DMS79 treated with DMSO at 0.1 percent for 48 hours (cell line): ENCODE measurements around the gene ZBTB47.

ENCODE experiments used
- DNase-seq: peaks from one replicate; lab custom pipeline; 2025; lab: John Stamatoyannopoulos, UW

ZBTB47 gene

GRCh38 chr3:42685363-42685881 lies 31.9 kb downstream of the ZBTB47 start, which contains the start of gene KLHL40:
KLHL40 (plus strand) TSS chr3:42685537; CDS start chr3:42685619, 82 bp downstream.
- DNase-seq, result no peak

- DNase-seq, result no peak
Measured at GRCh38 chr3:42685891-42686820, 32.7 kb downstream of the ZBTB47 start.

- DNase-seq, result no peak
Measured at GRCh38 chr3:42686832-42687650, 33.5 kb downstream of the ZBTB47 start.

- no peak for DNase-seq
Measured at GRCh38 chr3:42688016-42688415, 34.5 kb downstream of the ZBTB47 start.

- DNase-seq, result no peak
Measured at GRCh38 chr3:42688487-42689420, 35.3 kb downstream of the ZBTB47 start.

GRCh38 chr3:42689421-42690014 lies 36.0 kb downstream of the ZBTB47 start:
- DNase-seq, result no peak

- DNase-seq, result no peak
Measured at GRCh38 chr3:42690191-42690590, 36.7 kb downstream of the ZBTB47 start.

- DNase-seq, result no peak
Measured at GRCh38 chr3:42690766-42691680, 37.5 kb downstream of the ZBTB47 start.

GRCh38 chr3:42691816-42692666 lies 38.5 kb downstream of the ZBTB47 start:
- DNase-seq, result no peak

- DNase-seq, result no peak
Measured at GRCh38 chr3:42692667-42693529, 39.4 kb downstream of the ZBTB47 start.

- DNase-seq, result no peak
Measured at GRCh38 chr3:42693530-42693930, 40.0 kb downstream of the ZBTB47 start.

GRCh38 chr3:42694366-42694765 lies 40.9 kb downstream of the ZBTB47 start:
- no peak for DNase-seq

- DNase-seq, result peak; percentile 17
Measured at GRCh38 chr3:42696356-42697288, 43.1 kb downstream of the ZBTB47 start.

- no peak for DNase-seq
Measured at GRCh38 chr3:42697289-42698051, 44.0 kb downstream of the ZBTB47 start.

- no peak for DNase-seq
Measured at GRCh38 chr3:42698216-42698910, 44.9 kb downstream of the ZBTB47 start.

GRCh38 chr3:42698911-42699230 lies 45.4 kb downstream of the ZBTB47 start:
- DNase-seq, result no peak
